Duodenal mucosa (tissue), 2 donors: ENCODE results near the gene TAF13.
"Not testable (repeated sequence)": the region's sequence is repeated elsewhere in the genome, so short reads cannot be mapped to it uniquely, and the experiment has no call there.

ENCODE experiments used
- H3K27ac ChIP-seq: one replicate; pipeline ENCODE4 v1.7.0; 2013; ENCODE audit warnings: low read depth, low read length
- H3K27me3 ChIP-seq, 2 donors: one replicate each; pipeline ENCODE4 v1.7.0; 2013; ENCODE audit warnings: low read length in 2 of 2, control low read depth in 1 of 2; ENCODE audit not compliant: insufficient read depth in 2 of 2, control insufficient read depth in 1 of 2
- H3K36me3 ChIP-seq, 2 donors: one replicate each; pipeline ENCODE4 v1.7.0; 2013; ENCODE audit warnings: low read length in 2 of 2, control low read depth in 1 of 2; ENCODE audit not compliant: insufficient read depth in 2 of 2, control insufficient read depth in 1 of 2
- H3K4me1 ChIP-seq, 2 donors: one replicate each; pipeline ENCODE4 v1.7.0; 2013; ENCODE audit warnings: low read length in 2 of 2, control low read depth in 1 of 2; ENCODE audit not compliant: insufficient read depth in 2 of 2, control insufficient read depth in 1 of 2
- H3K4me3 ChIP-seq, 2 donors: one replicate each; pipeline ENCODE4 v1.7.0; 2013; ENCODE audit warnings: low read length in 2 of 2, low read depth in 1 of 2
- H3K9ac ChIP-seq, 2 donors: one replicate each; pipeline ENCODE4 v1.7.0; 2013; ENCODE audit warnings: low read length in 2 of 2, low read depth in 1 of 2
- H3K9me3 ChIP-seq, 2 donors: one replicate each; pipeline ENCODE4 v1.7.0; 2013; ENCODE audit warnings: low read length in 2 of 2, control low read depth in 1 of 2; ENCODE audit not compliant: control insufficient read depth in 1 of 2

Gene TAF13

GRCh38 chr1:109079240-109079622, 3.4 kb upstream of the TAF13 start:
- no peak overlapping the region for H3K27ac ChIP-seq
- no peaks in the 10 kb centered on the region for H3K36me3 ChIP-seq
- no peaks in the 10 kb centered on the region for H3K9me3 ChIP-seq
- no peak overlapping the region for H3K4me3 ChIP-seq
- no peaks in the 10 kb centered on the region for H3K27me3 ChIP-seq
- H3K4me1 ChIP-seq = peaks cover 13 to 15% of the 10 kb centered on the region in 2 donors
- no peak overlapping the region for H3K9ac ChIP-seq

DNA sequence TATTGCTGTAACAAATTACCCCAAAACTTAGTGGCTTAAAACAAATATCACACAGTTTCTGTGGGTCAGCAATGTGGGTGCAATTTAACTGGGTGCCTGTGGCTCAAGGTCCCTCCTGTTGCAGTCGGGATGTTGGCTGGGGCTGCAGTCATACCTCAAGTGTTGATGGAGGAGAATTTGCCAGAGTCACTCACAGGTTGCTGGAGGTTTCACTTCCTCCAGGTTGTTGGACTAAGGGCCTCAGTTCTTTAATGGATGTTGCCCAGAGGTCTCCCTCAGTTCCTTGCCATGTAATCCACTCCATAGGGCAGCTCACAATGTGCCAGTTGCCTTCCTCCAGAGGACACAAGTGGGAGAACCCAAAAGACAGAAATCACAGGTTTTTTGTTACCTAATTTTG, 2.5 kb upstream of the TAF13 start:
- Histone ChIP-seq H3K9ac (no peak overlapping the region), H3K4me3 (no peak overlapping the region), H3K27me3 (no peaks in the 10 kb centered on the region), H3K9me3 (no peaks in the 10 kb centered on the region), H3K4me1 (peaks cover 8 to 9% of the 10 kb centered on the region in 2 donors), H3K36me3 (no peaks in the 10 kb centered on the region), H3K27ac (no peak overlapping the region)

DNA sequence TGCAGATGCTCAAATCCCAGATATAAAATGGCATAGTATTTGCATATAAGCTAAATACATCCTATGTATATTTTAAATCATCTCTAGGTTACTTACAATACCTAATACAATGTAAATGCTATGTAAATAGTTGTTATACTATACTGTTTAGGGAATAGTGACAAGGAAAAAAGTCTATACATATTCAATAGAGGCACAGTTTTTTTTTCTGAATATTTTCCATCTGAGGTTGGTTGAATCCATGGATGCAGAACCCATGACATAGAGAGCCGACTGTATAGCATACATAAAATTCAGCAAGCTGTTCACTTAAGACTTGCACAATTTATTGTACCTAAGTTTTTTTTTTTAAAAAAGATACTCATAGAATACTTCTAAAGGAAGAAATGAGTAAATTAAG, 6.5 kb downstream of the TAF13 start:
- no peak overlapping the region for H3K9ac ChIP-seq
- H3K4me1 ChIP-seq = no peaks in the 10 kb centered on the region
- no peaks in the 10 kb centered on the region for H3K27me3 ChIP-seq
- H3K36me3 ChIP-seq = peaks cover 8 to 21% of the 10 kb centered on the region in 2 donors
- H3K27ac ChIP-seq = no peak overlapping the region
- H3K9me3 ChIP-seq = no peaks in the 10 kb centered on the region
- H3K4me3 ChIP-seq = no peak overlapping the region

DNA sequence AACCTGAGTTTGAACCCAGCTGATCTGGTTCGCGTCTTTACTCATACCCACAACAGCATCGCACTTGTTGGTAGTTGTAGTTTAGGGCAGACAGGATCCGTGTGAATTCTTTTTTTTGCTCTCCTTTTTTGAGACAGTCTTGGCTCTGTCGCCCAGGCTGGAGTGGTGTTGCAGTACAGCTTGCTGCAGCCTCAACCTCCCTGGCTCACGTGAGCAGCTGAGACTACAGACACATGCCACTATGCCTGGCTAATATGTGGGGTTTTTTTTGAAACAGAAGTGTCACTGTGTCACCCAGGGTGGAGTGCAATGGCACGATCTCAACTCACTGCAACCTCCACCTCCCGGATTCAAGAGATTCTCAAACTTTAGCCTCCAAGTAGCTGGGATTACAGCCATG, 7.9 kb downstream of the TAF13 start:
- H3K36me3 ChIP-seq = peaks cover 8 to 24% of the 10 kb centered on the region in 2 donors

GRCh38 chr1:109065137-109065536, 10.7 kb downstream of the TAF13 start:
- H3K9ac ChIP-seq = no peak overlapping the region
- no peaks in the 10 kb centered on the region for H3K9me3 ChIP-seq
- peaks cover 8 to 27% of the 10 kb centered on the region in 2 donors for H3K36me3 ChIP-seq

More for the DNA sequence above, 7.9 kb downstream of the TAF13 start:
- Histone ChIP-seq H3K9ac (no peak overlapping the region), H3K27ac (no peak overlapping the region), H3K4me1 (no peaks in the 10 kb centered on the region), H3K4me3 (no peak overlapping the region), H3K27me3 (no peaks in the 10 kb centered on the region), H3K9me3 (no peaks in the 10 kb centered on the region)

DNA sequence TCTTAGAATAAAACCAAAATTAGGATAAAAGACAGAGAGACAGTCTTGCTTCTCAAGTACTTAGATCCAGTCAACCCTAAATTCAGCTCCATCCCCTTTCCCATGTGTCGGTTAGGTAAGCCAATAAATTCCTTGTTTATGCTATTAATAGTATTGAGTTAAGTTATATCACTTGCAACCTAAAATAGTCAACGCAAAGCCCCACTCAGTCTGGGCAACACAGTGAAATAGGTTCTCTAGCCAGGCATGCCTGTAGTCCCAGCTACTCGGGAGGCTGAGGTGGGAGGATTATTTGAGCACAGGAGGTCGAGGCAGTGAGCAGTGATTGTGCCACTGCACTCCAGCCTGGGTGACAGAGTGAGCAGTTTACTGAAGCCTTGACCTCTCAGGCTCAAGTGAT, 14.6 kb downstream of the TAF13 start:
- Histone ChIP-seq H3K4me1 (no peaks in the 10 kb centered on the region), H3K9me3 (no peaks in the 10 kb centered on the region), H3K36me3 (peaks cover 0 to 11% of the 10 kb centered on the region in 2 donors), H3K27me3 (no peaks in the 10 kb centered on the region), H3K27ac (no peak overlapping the region), H3K4me3 (no peak overlapping the region), H3K9ac (no peak overlapping the region)

More at GRCh38 chr1:109065137-109065536, 10.7 kb downstream of the TAF13 start:
- H3K4me1 ChIP-seq = no peaks in the 10 kb centered on the region
- H3K4me3 ChIP-seq = no peak overlapping the region
- no peak overlapping the region for H3K27ac ChIP-seq
- H3K27me3 ChIP-seq = no peaks in the 10 kb centered on the region

DNA sequence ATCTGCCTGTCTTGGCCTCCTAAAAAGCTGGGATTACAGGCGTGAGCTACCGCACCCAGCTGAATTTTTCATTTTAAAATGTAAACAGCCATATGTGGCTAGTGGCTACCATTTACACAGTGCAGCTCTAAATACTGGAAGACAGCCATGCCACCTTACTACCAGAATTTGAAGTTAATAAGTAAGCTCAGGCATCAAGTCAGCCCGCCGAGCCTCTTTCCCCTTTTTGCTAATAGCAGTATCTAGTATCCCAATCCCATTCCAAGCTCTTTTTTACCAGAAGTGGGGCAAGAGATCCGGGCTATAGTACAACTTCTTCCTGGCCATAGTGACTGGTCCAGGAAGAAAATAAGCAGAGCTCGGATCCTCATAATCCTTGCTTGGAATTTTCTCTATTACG, 15.1 kb downstream of the TAF13 start:
- Histone ChIP-seq H3K27ac (no peak overlapping the region), H3K36me3 (peaks cover 0 to 11% of the 10 kb centered on the region in 2 donors), H3K9ac (no peak overlapping the region), H3K9me3 (no peaks in the 10 kb centered on the region), H3K4me3 (no peak overlapping the region), H3K4me1 (no peaks in the 10 kb centered on the region), H3K27me3 (no peaks in the 10 kb centered on the region)

DNA sequence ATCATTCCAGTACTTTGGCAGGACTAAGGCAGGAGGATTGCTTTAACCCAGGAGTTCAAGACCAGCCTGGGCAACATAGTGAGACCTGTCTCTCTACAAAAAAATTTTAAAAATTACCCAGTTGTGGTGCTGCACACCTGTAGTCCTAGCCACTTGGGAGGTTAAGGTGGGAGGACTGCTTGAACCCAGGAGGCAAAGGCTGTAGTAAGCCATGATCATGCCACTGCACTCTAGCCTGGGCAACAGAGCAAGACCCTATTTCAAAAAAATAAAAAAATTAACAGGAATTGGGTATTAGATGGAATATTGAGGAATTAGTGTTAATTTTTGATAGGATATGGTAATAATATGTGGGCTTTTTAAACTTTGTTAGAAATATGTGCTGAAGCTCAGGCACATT, 16.8 kb downstream of the TAF13 start:
- peaks cover 0 to 4% of the 10 kb centered on the region in 2 donors for H3K36me3 ChIP-seq
- H3K4me1 ChIP-seq = no peaks in the 10 kb centered on the region
- no peaks in the 10 kb centered on the region for H3K27me3 ChIP-seq
- no peak overlapping the region for H3K9ac ChIP-seq
- H3K27ac ChIP-seq = no peak overlapping the region
- no peaks in the 10 kb centered on the region for H3K9me3 ChIP-seq
- H3K4me3 ChIP-seq = no peak overlapping the region

- no peaks in the 10 kb centered on the region for H3K4me1 ChIP-seq
- no peak overlapping the region for H3K9ac ChIP-seq
- no peaks in the 10 kb centered on the region for H3K27me3 ChIP-seq
- H3K36me3 ChIP-seq = no peaks in the 10 kb centered on the region
- H3K27ac ChIP-seq = no peak overlapping the region
- no peaks in the 10 kb centered on the region for H3K9me3 ChIP-seq
- H3K4me3 ChIP-seq = no peak overlapping the region
These were observed 19.7 kb downstream of the TAF13 start for GRCh38 chr1:109056064-109056463.

DNA sequence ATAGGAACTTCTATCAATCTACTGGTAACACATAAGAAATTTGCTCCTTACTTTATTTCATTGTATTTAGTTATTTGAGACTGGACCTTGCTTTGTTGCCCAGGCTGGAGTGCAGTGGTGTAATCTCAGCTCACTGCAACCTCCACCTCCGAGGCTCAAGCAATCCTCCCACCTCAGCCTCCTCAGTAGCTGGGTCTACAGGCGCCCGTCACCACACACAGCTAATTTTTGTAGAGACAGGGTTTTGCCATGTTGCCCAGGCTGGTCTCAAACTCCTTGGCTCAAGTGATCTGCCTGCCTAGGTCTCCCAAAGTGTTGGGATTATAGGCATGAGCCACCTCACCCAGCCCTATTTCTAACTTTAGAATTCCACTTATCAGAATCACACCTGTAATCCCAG, 23.7 kb downstream of the TAF13 start:
- H3K9ac ChIP-seq, H3K4me1 ChIP-seq, H3K9me3 ChIP-seq, H3K27me3 ChIP-seq, H3K36me3 ChIP-seq, H3K27ac ChIP-seq, H3K4me3 ChIP-seq: not testable (repeated sequence)
